H9 (cell line): Measurements from ENCODE around the gene SHANK3. TPM values are rescaled to one million over a fixed set of nuclear protein-coding genes. Genes with fewer than 3 reads are reported as not detected.

ENCODE experiments used
- DNase-seq: peaks from one replicate; pipeline ENCODE4 v3.0.0-alpha.2; 2017
- H2AFZ ChIP-seq: one replicate; pipeline ENCODE4 v1.6.1; 2013; ENCODE audit warnings: mild to moderate bottlenecking, low read length, control low read depth, moderate library complexity
- H2AK5ac ChIP-seq: 2 replicates; pipeline ENCODE4 v1.6.1; 2013; ENCODE audit warnings: low read length, control low read depth, mixed read lengths; ENCODE audit not compliant: insufficient read length
- H2BK120ac ChIP-seq: one replicate; pipeline ENCODE4 v1.6.1; 2013; ENCODE audit warnings: low read depth, mild to moderate bottlenecking, low read length, control low read depth, inconsistent platforms; ENCODE audit not compliant: poor library complexity, severe bottlenecking
- H2BK12ac ChIP-seq: 2 replicates; pipeline ENCODE4 v1.6.1; 2013; ENCODE audit warnings: low read length, control low read depth, mixed read lengths, low read depth; ENCODE audit not compliant: insufficient read length
- H2BK15ac ChIP-seq: 2 replicates; pipeline ENCODE4 v1.6.1; 2013; ENCODE audit warnings: low read depth, low read length, control low read depth
- H2BK20ac ChIP-seq: one replicate; pipeline ENCODE4 v1.6.1; 2013; ENCODE audit warnings: low read depth, mild to moderate bottlenecking, low read length, control low read depth, inconsistent platforms; ENCODE audit not compliant: poor library complexity, severe bottlenecking
- H2BK5ac ChIP-seq: 2 replicates; pipeline ENCODE4 v1.6.1; 2013; ENCODE audit warnings: low read length, control low read depth, mixed read lengths; ENCODE audit not compliant: insufficient read length
- H3K14ac ChIP-seq: 2 replicates; pipeline ENCODE4 v1.6.1; 2013; ENCODE audit warnings: low read length, control low read depth; ENCODE audit not compliant: insufficient read depth
- H3K18ac ChIP-seq: 2 replicates; pipeline ENCODE4 v1.6.1; 2013; ENCODE audit warnings: low read depth, mild to moderate bottlenecking, mixed read lengths, low read length, control low read depth; ENCODE audit not compliant: insufficient read length
- H3K23ac ChIP-seq: 2 replicates; pipeline ENCODE4 v1.6.1; 2013; ENCODE audit warnings: low read length, control low read depth, mixed read lengths, low read depth; ENCODE audit not compliant: insufficient read length
- H3K23me2 ChIP-seq: 2 replicates; pipeline ENCODE4 v1.6.1; 2013; ENCODE audit warnings: low read depth, mild to moderate bottlenecking, mixed read lengths, low read length, control low read depth; ENCODE audit not compliant: insufficient read length, poor library complexity, severe bottlenecking
- H3K27ac ChIP-seq: 2 replicates; pipeline ENCODE4 v1.5.1; 2013; ENCODE audit warnings: low read length, control low read depth, mixed read lengths, low read depth; ENCODE audit not compliant: insufficient read length
- H3K27me3 ChIP-seq: 2 replicates; pipeline ENCODE4 v1.6.1; 2013; ENCODE audit warnings: low read length, control low read depth, inconsistent platforms; ENCODE audit not compliant: insufficient read depth
- H3K4ac ChIP-seq: 2 replicates; pipeline ENCODE4 v1.6.1; 2013; ENCODE audit warnings: low read depth, mild to moderate bottlenecking, control low read depth, inconsistent platforms, low read length, moderate library complexity
- H3K4me1 ChIP-seq: 2 replicates; pipeline ENCODE4 v1.6.1; 2013; ENCODE audit warnings: low read length, control low read depth, inconsistent platforms; ENCODE audit not compliant: insufficient read depth
- H3K4me2 ChIP-seq: 2 replicates; pipeline ENCODE4 v1.6.1; 2013; ENCODE audit warnings: low read length, control low read depth, mixed read lengths; ENCODE audit not compliant: insufficient read length, insufficient read depth
- H3K56ac ChIP-seq: 2 replicates; pipeline ENCODE4 v1.6.1; 2013; ENCODE audit warnings: low read depth, mild to moderate bottlenecking, mixed read lengths, low read length, control low read depth; ENCODE audit not compliant: insufficient read length
- H3K79me1 ChIP-seq: 2 replicates; pipeline ENCODE4 v1.6.1; 2013; ENCODE audit warnings: low read depth, mild to moderate bottlenecking, moderate library complexity, low read length, control low read depth, inconsistent platforms; ENCODE audit not compliant: insufficient read depth, poor library complexity, severe bottlenecking
- H3K79me2 ChIP-seq: 2 replicates; pipeline ENCODE4 v1.6.1; 2013; ENCODE audit warnings: low read length, control low read depth, inconsistent platforms; ENCODE audit not compliant: insufficient read depth
- H3K9ac ChIP-seq: 2 replicates; pipeline ENCODE4 v1.6.1; 2013; ENCODE audit warnings: low read length, control low read depth, mixed read lengths; ENCODE audit not compliant: insufficient read length; ENCODE audit errors: extremely low read depth
- H3K9me3 ChIP-seq: one replicate; pipeline ENCODE4 v1.6.1; 2013; ENCODE audit warnings: low read depth, low read length, inconsistent platforms; ENCODE audit not compliant: control insufficient read depth
- H3T11ph ChIP-seq: one replicate; pipeline ENCODE4 v1.6.1; 2013; ENCODE audit warnings: mild to moderate bottlenecking, low read length, control low read depth, inconsistent platforms
- H4K20me1 ChIP-seq: one replicate; pipeline ENCODE4 v1.6.1; 2013; ENCODE audit not compliant: control insufficient read depth, insufficient read length, insufficient read depth
- H4K5ac ChIP-seq: 2 replicates; pipeline ENCODE4 v1.6.1; 2013; ENCODE audit warnings: low read depth, mild to moderate bottlenecking, mixed read lengths, low read length, control low read depth; ENCODE audit not compliant: insufficient read length
- H4K8ac ChIP-seq: replicated peaks from 2 replicates; pipeline ENCODE4 v1.6.1; 2013; ENCODE audit warnings: low read length, control low read depth, mixed read lengths, low read depth; ENCODE audit not compliant: insufficient read length
- H4K91ac ChIP-seq: 2 replicates; pipeline ENCODE4 v1.6.1; 2013; ENCODE audit warnings: low read depth, mild to moderate bottlenecking, moderate library complexity, mixed read lengths, low read length, control low read depth; ENCODE audit not compliant: insufficient read length
- H3K27ac Mint-ChIP-seq, 3 experiments: 2 replicates in 2 of 3; 3 replicates in 1 of 3; pipeline ENCODE4 v1.8.0; 2020 to 2021; ENCODE audit warnings: mixed read lengths in 3 of 3, mild to moderate bottlenecking in 1 of 3, moderate library complexity in 1 of 3
- H3K27me3 Mint-ChIP-seq: 2 replicates; pipeline ENCODE4 v1.8.0; 2021; ENCODE audit warnings: low read depth, mild to moderate bottlenecking, moderate library complexity, mixed read lengths
- H3K36me3 Mint-ChIP-seq, 3 experiments: 2 replicates in 2 of 3; 3 replicates in 1 of 3; pipeline ENCODE4 v1.8.0; 2020 to 2021; ENCODE audit warnings: low read depth in 3 of 3, mixed read lengths in 3 of 3; ENCODE audit not compliant: insufficient read depth in 1 of 3
- H3K4me1 Mint-ChIP-seq, 2 experiments: 2 replicates each; pipeline ENCODE4 v1.8.0; 2020; ENCODE audit warnings: mixed read lengths in 2 of 2
- H3K4me3 Mint-ChIP-seq, 2 experiments: 2 replicates in 1 of 2; 3 replicates in 1 of 2; pipeline ENCODE4 v1.8.0; 2020 to 2021; ENCODE audit warnings: mild to moderate bottlenecking in 2 of 2, mixed read lengths in 2 of 2, moderate library complexity in 1 of 2
- H3K9me3 Mint-ChIP-seq, 2 experiments: 2 replicates in 1 of 2; 3 replicates in 1 of 2; pipeline ENCODE4 v1.8.0; 2020; ENCODE audit warnings: mild to moderate bottlenecking in 2 of 2, mixed read lengths in 2 of 2, moderate library complexity in 1 of 2
- WGBS: extraction: QIAGEN DNeasy Blood & Tissue Kit; methylation state at CpG from one replicate; pipeline ENCODE4 v1.1.7; 2013; ENCODE audit warnings: missing lambda C conversion rate, low lambda C conversion rate, mixed read lengths; ENCODE audit not compliant: insufficient read length; ENCODE audit errors: extremely low coverage; 5-methylcytosine and 5-hydroxymethylcytosine counted together
- total RNA-seq: library from RNA; stranded (reverse); gene quantifications from 2 replicates; pipeline ENCODE4 v1.2.1, GENCODE V29; 2021
- TF ChIP-seq, protein P1 (sequence below): fragments of 200-600 bp; sonication (generic); conservative IDR thresholded peaks from 3 replicates; pipeline ENCODE4 v1.8.0; 2021; ENCODE audit warnings: antibody characterized with exemption, mild to moderate bottlenecking

Gene SHANK3
- total RNA-seq, 1 experiment from 2014 or later, result 8.7 TPM

DNA sequence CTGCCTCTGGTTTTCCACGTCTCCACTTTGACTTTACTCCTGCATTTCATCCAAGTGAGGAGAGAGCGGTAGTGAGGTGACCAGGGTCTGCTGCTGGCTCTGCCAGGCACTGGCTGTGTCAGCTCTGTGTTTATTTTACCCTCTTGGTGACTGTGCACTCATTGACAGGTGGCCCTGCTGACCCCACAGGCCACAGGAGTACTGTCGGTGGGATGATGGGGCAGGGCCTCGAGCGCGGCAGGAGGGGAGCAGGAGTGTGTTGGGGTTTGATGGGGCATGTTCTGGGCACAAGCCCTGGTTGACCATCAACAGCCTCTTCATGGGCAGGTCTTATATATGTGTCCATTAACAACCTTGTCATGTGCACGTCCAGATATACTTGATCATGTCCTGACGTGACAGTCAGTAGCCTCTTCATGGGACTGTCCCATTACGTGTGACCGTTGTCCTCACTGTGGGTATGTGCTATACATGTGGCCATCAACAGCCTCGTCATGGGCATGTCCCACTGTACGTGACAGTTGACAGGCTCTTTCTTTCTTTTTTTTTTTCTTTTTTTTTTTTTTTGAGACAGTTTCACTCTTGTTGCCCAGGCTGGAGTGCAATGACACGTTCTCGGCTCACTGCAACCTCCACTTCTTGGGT lies 34.0 kb downstream of the SHANK3 start:
- H3K36me3 Mint-ChIP-seq, result peaks cover 0 to 12% (median 0%) of the 10 kb centered on the region in 3 experiments; a peak in 3 of 7 replicates
- no peak overlapping the region for H3K4me3 Mint-ChIP-seq
- Histone ChIP-seq H3K4me1 (no peaks in the 10 kb centered on the region), H3K27me3 (no peaks in the 10 kb centered on the region), H2BK5ac (no peak overlapping the region), H4K91ac (no peak overlapping the region), H3K27ac (no peak overlapping the region), H3K14ac (no peak overlapping the region), H3K23ac (no peak overlapping the region), H3K4me2 (no peak overlapping the region), H3T11ph (no peak overlapping the region), H3K23me2 (no peaks in the 10 kb centered on the region), H2BK12ac (no peak overlapping the region), H3K9ac (no peak overlapping the region), H2AFZ (no peak overlapping the region), H3K18ac (peak overlapping the region; percentile 21), H3K56ac (no peak overlapping the region), H3K79me1 (no peaks in the 10 kb centered on the region), H2BK15ac (no peak overlapping the region), H3K79me2 (no peaks in the 10 kb centered on the region), H2BK120ac (no peak overlapping the region), H4K8ac (no peak overlapping the region), H2AK5ac (no peak overlapping the region), H3K9me3 (no peaks in the 10 kb centered on the region), H4K20me1 (no peaks in the 10 kb centered on the region), H3K4ac (no peak overlapping the region), H2BK20ac (no peak overlapping the region), H4K5ac (no peak overlapping the region)
- peaks cover 4 to 11% of the 10 kb centered on the region in 2 experiments; a peak in 2 of 4 replicates for H3K4me1 Mint-ChIP-seq
- no peak for DNase-seq
- no peaks in the 10 kb centered on the region for H3K9me3 Mint-ChIP-seq
- H3K27me3 Mint-ChIP-seq, result peaks cover 5% of the 10 kb centered on the region; the same call in 1 of the 2 replicates
- H3K27ac Mint-ChIP-seq, result no peak overlapping the region
- WGBS, result no CpG with 5 or more reads among the region's 14 CpGs
- TF ChIP-seq, protein P1, sequence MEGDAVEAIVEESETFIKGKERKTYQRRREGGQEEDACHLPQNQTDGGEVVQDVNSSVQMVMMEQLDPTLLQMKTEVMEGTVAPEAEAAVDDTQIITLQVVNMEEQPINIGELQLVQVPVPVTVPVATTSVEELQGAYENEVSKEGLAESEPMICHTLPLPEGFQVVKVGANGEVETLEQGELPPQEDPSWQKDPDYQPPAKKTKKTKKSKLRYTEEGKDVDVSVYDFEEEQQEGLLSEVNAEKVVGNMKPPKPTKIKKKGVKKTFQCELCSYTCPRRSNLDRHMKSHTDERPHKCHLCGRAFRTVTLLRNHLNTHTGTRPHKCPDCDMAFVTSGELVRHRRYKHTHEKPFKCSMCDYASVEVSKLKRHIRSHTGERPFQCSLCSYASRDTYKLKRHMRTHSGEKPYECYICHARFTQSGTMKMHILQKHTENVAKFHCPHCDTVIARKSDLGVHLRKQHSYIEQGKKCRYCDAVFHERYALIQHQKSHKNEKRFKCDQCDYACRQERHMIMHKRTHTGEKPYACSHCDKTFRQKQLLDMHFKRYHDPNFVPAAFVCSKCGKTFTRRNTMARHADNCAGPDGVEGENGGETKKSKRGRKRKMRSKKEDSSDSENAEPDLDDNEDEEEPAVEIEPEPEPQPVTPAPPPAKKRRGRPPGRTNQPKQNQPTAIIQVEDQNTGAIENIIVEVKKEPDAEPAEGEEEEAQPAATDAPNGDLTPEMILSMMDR, result no peak
